Prostate gland (tissue), 2 donors: ENCODE measurements around the gene TTC31. TPM values are rescaled to one million over a fixed set of nuclear protein-coding genes. Genes with fewer than 3 reads are reported as not detected.

Experiments used
- DNase-seq: peaks from one replicate; pipeline ENCODE4 v3.0.0-alpha.2; 2019; ENCODE audit warnings: low spot score
- H3K27ac ChIP-seq, 2 donors: fragments of 200-600 bp; sonication (generic); 2 replicates each; pipeline ENCODE4 v1.5.1; 2017 to 2019
- H3K27me3 ChIP-seq: fragments of 200-600 bp; sonication (generic); replicated peaks from 2 replicates; pipeline ENCODE4 v1.5.1; 2019; ENCODE audit not compliant: insufficient read depth
- H3K36me3 ChIP-seq, 2 donors: fragments of 200-600 bp; sonication (generic); 1 replicate in 1 of 2; 2 replicates in 1 of 2; pipeline versions ENCODE4 v1.5.1 to v1.8.1; 2017 to 2019
- H3K4me1 ChIP-seq: fragments of 200-600 bp; sonication (generic); replicated peaks from 2 replicates; pipeline ENCODE4 v1.5.1; 2019
- H3K4me3 ChIP-seq, 2 donors: fragments of 200-600 bp; sonication (generic); 2 replicates each; pipeline ENCODE4 v1.5.1; 2017 to 2019
- H3K9me3 ChIP-seq: fragments of 200-600 bp; sonication (generic); 2 replicates; pipeline ENCODE4 v1.5.1; 2017
- CTCF ChIP-seq, 4 experiments: fragments of 200-600 bp in 2 of 4; fragments of 450-650 bp in 2 of 4; sonication (generic) in 2 of 4; IDR thresholded peaks; 1 replicate in 3 of 4; 2 replicates in 1 of 4; pipeline ENCODE4 v1.5.1; 2016 to 2019; ENCODE audit warnings: antibody characterized with exemption in 4 of 4, mild to moderate bottlenecking in 2 of 4, moderate library complexity in 2 of 4
- POLR2A ChIP-seq: fragments of 450-650 bp; IDR thresholded peaks from one replicate; pipeline ENCODE4 v1.6.1; 2016; ENCODE audit warnings: antibody characterized with exemption, mild to moderate bottlenecking
- POLR2AphosphoS5 ChIP-seq: sonication (generic); formaldehyde crosslinking; IDR thresholded peaks from one replicate; pipeline ENCODE4 v1.6.1; 2017; ENCODE audit warnings: antibody characterized with exemption
- WGBS: methylation state at CpG from one replicate; pipeline ENCODE4 v1.1.5; 2018; 5-methylcytosine and 5-hydroxymethylcytosine counted together
- intact Hi-C: fragments of 100-400 bp; cut with DNase I; formaldehyde crosslinking; loops from one replicate; pipeline ENCODE4 v1.14.2; 2022
- total RNA-seq, 2 donors: library from RNA; depleted of rRNA; stranded (reverse); fragments of >200 nt; gene quantifications; one replicate each; pipeline ENCODE4 v1.1.0, GENCODE V29; 2016

The TTC31 gene
- total RNA-seq, 2 donors from 2014 or later: 24.0 to 27.6 TPM

- Histone ChIP-seq H3K36me3 (peaks cover 0 to 4% of the 10 kb centered on the region in 2 donors), H3K4me1 (peaks cover 7% of the 10 kb centered on the region), H3K27me3 (no peaks in the 10 kb centered on the region), H3K4me3 (no peak overlapping the region), H3K9me3 (no peaks in the 10 kb centered on the region), H3K27ac (no peak overlapping the region)
- 93% methylated on average over 9 of the region's 9 CpGs for WGBS
- DNase-seq: no peak
- intact Hi-C loops: loop anchor here (10.0 kb wide), 1 partner anchor 57 kb away; no protein-coding TSS in a partner anchor
- TF ChIP-seq POLR2A (no peak), CTCF (IDR thresholded peaks at IDR 0.05) (no peak), POLR2AphosphoS5 (no peak)
Observed at GRCh38 chr2:74527741-74528140, 44.9 kb downstream of the TTC31 start.

- H3K27ac ChIP-seq: peak overlapping the region; percentile 67 to 82
- no peaks in the 10 kb centered on the region for H3K9me3 ChIP-seq
- DNase-seq: no peak
- intact Hi-C loops: loop anchor here (1.0 to 10.0 kb wide), 2 partner anchors 45 to 56 kb away; partner anchors contain the start of gene TTC31
- TF ChIP-seq POLR2A (no peak), CTCF (IDR thresholded peaks at IDR 0.05) (no peak), POLR2AphosphoS5 (no peak)
- peaks cover 0 to 4% of the 10 kb centered on the region in 2 donors for H3K36me3 ChIP-seq
- peak overlapping the region; percentile 63 to 89 for H3K4me3 ChIP-seq
- H3K4me1 ChIP-seq: peaks cover 7% of the 10 kb centered on the region
- WGBS: 28% methylated on average over 17 of the region's 29 CpGs
- no peaks in the 10 kb centered on the region for H3K27me3 ChIP-seq
Observed at GRCh38 chr2:74528600-74529356, 45.9 kb downstream of the TTC31 start.

- H3K27ac ChIP-seq: peak within 1 kb of the TSS; percentile 67 to 82
- peaks cover 0 to 4% of the 10 kb centered on the region in 2 donors for H3K36me3 ChIP-seq
- intact Hi-C loops: loop anchor here (1.0 to 10.0 kb wide), 2 partner anchors 46 to 55 kb away; partner anchors contain the start of gene TTC31
Observed at GRCh38 chr2:74529357-74530238, 46.7 kb downstream of the TTC31 start, which contains the start of the genes AUP1 and HTRA2. Gene AUP1, minus strand, starts transcription at chr2:74529706. Its CDS starts 77 bp downstream, at chr2:74529629. Gene HTRA2, plus strand, starts transcription at chr2:74529933. Its CDS starts 74 bp downstream, at chr2:74530007.

More at GRCh38 chr2:74529357-74530238, 46.7 kb downstream of the TTC31 start, which contains the start of the genes AUP1 and HTRA2:
- DNase-seq: peak; percentile 99
- H3K9me3 ChIP-seq: no peaks in the 10 kb centered on the region
- no peaks in the 10 kb centered on the region for H3K27me3 ChIP-seq
- peak within 1 kb of the TSS; percentile 63 to 89 for H3K4me3 ChIP-seq
- under 1% methylated on average over 86 of the region's 87 CpGs for WGBS
- TF ChIP-seq POLR2AphosphoS5 (peak; percentile 98), CTCF (IDR thresholded peaks at IDR 0.05) (peak in 2 of 4 experiments; percentile 30 to 31), POLR2A (peak; percentile 47)
- H3K4me1 ChIP-seq: peaks cover 7% of the 10 kb centered on the region
